GM18508 (cell line): Measurements from ENCODE around the gene TAX1BP1.
"Not testable (repeated sequence)": the region's sequence is repeated elsewhere in the genome, so short reads cannot be mapped to it uniquely, and the experiment has no call there.

ENCODE experiments used
- ATAC-seq: cut with Tn5 transposase; IDR thresholded peaks from one replicate; pipeline ENCODE4 v1.9.1; 2021; ENCODE audit warnings: moderate number of reproducible peaks; ENCODE audit not compliant: insufficient read depth, unreplicated experiment

TAX1BP1 gene

GRCh38 chr7:27839099-27839498 is 99.1 kb downstream of the TAX1BP1 start:
- ATAC-seq: no peak

GRCh38 chr7:27840313-27840712 is 100.4 kb downstream of the TAX1BP1 start:
- ATAC-seq: no peak

DNA sequence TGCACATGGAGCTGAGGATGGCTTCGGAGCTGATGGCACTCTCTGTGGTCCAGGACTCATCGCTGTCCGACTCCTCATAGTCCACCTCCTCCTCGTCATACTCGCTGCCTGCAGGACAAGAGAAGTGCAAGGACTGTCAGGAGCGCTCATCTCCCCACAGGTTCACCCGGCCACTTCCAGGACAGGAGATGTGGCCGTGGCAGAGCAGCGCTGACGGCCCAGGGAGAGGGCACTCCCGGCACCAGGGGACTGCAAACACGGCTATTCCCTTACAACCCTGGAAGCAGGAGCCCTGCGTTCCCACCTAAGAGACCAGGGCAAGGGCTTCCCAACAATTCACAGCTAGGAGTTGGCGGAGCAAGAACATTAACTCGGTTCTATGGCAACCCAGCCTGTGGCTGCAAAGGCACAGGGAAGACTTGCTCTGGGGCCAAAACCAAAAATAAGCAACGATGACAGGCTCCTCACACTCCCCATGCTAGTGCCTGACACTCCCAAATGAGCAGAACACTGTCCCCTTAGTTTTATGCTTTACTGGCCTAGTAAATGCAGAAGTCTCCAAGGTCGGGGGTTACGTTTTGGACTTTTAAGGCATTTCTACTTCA is 100.9 kb downstream of the TAX1BP1 start:
- ATAC-seq: no peak

- no peak for ATAC-seq
Observed at GRCh38 chr7:27842094-27842692, 102.2 kb downstream of the TAX1BP1 start.

DNA sequence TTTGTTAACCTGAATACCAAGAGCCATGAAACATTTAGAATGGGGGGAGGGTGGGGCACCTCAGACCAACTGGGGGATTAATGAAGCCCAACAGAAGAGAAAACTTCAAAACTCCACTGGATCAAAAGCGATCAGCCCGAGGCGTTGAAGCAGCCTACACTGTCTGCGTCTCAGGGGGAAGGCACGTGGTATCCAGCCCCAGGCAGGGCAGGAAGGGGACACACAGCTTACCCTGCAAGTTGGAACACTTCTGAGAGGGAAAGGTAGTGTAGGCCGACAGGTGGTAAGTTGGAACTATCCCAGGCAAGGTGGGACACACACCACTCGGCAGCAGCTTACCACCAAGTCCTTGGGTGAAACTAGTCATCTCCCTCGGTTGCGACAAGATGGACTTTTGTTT is 102.9 kb downstream of the TAX1BP1 start:
- ATAC-seq: no peak

DNA sequence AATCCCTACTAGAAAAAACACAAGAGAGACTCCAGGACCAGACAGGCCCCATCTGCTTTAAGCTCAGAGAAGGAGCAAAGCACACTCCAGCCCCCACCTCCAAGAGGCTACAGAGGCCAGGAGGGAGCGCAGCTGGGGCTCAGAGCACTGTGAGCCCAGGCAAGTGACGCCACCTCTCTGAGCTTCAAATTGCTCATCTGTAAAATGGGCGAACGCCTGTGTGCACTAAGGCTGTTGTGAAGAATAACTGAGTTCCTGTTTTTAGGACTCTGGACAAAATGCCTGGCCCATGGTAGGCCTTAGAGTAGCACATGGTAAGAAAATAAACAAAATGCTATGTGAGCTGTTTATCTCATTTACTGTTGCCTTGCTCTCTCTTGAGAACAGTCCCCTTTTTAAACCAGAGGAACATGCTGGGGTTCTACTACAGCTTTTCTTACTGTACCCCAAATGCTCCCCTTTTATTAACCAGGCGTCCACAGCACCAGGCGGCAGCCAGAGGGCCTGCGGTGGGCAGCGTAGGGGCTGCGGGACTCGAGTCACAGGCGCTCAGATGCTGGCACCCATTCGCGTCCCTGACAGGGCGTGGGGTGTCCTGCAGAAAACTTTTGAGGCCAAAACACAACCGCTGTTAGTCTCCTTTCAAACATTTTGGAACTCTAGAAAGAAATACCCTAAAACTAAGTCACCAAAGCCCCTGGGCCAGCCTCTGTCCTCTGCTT is 103.8 kb downstream of the TAX1BP1 start:
- no peak for ATAC-seq

DNA sequence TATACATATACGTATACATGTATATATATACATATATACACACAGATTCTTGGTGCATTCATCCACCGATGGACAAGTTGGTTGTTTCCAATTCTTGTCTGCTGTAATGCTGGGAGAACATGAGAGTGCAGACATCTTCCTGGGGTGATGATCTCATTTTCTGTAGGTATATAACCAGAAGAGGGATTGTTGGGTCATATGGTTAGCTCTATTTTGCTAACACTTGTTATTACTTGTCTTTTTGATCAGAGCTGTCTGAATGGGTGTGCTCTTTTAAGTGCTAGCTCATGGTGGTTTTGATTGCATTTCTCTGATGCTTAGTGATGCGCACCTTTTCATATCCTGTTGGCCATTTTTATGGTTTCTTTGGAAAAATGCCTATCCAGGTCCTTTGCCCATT is 106.4 kb downstream of the TAX1BP1 start:
- no peak for ATAC-seq

DNA sequence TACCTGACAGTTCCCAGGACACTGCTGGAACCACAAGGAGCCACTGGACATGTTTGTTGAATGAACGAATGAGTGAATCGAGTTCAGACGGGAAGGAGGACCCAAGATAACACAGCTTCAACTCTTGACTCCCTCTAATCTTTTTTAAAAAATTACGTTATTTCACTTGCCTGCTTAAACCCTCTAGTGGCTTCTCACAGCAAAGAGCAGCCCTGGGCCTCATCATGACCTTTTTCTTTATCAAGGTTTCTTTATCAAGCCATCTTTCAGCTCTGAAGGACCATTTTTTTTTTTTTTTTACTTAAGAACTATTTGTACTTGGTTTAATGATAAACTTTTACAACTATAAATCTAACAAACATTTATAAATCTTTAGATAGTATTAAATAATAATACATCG is 110.6 kb downstream of the TAX1BP1 start:
- ATAC-seq: no peak

GRCh38 chr7:27856703-27857485 is 116.9 kb downstream of the TAX1BP1 start:
- not testable (repeated sequence) for ATAC-seq

- ATAC-seq: no peak
Observed at GRCh38 chr7:27860800-27861199, 120.8 kb downstream of the TAX1BP1 start.

GRCh38 chr7:27861747-27862146 is 121.8 kb downstream of the TAX1BP1 start:
- ATAC-seq: no peak

- ATAC-seq: no peak
Observed at GRCh38 chr7:27863880-27864279, 123.9 kb downstream of the TAX1BP1 start.

GRCh38 chr7:27866256-27866655 is 126.3 kb downstream of the TAX1BP1 start:
- ATAC-seq: no peak

GRCh38 chr7:27866828-27867672 is 127.1 kb downstream of the TAX1BP1 start:
- no peak for ATAC-seq

DNA sequence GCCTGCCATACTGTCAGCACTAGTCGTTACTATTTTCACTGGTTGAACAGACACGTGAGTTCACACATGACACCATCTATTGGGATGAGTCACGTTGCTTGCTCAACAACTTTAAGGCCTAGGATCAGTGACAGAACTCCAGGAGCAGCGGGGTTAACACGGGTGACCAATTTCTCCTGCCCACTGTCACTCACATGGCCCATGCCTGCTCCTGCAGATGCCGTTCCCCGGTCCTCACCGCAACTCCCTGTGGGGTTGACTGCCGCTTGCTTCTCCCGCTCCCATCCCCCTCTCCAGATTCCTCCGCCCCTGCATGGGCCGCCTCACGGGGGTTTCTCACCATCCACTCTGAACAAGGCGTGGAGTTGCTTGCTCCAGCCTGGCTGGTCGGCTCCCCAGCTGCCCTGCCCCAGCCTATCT is 128.2 kb downstream of the TAX1BP1 start:
- ATAC-seq: no peak

GRCh38 chr7:27869056-27869455 is 129.1 kb downstream of the TAX1BP1 start:
- ATAC-seq: no peak

GRCh38 chr7:27870595-27870994 is 130.6 kb downstream of the TAX1BP1 start:
- no peak for ATAC-seq

DNA sequence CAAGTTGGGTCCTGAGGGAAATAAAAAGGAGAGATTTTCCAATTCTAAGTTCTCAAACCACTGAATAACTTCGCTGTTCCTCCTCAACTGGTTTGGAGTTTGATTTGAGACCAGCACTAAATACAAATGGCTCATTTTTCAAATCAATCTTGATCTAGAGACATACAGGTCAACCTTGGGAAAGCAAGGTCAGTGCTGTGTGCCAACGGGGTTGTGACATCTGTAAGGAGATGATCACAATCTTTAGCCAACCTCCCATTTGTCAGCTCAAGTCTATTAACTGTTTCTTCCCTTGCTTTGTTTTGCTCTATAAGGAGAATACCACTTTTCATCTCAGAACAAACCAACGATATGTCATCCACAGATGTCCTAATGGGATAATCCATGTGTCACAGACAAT is 131.1 kb downstream of the TAX1BP1 start:
- ATAC-seq: no peak

GRCh38 chr7:27871866-27872265 is 131.9 kb downstream of the TAX1BP1 start:
- ATAC-seq: no peak
